SK-N-MC (cell line): ENCODE measurements around the gene ZRANB1.

Experiments used
- DNase-seq: peaks from one replicate; pipeline ENCODE4 v3.0.0-alpha.2; 2011; ENCODE audit warnings: low read depth, low spot score
- H3K27ac ChIP-seq: fragments of 200-600 bp; sonication (generic); 2 replicates; pipeline ENCODE4 v1.5.1; 2016; ENCODE audit warnings: mixed run types
- H3K36me3 ChIP-seq: fragments of 200-600 bp; sonication (generic); 2 replicates; pipeline ENCODE4 v1.6.1; 2017; ENCODE audit warnings: antibody characterized with exemption, low read length, mixed read lengths; ENCODE audit not compliant: insufficient read depth
- H3K4me3 ChIP-seq: fragments of 200-600 bp; sonication (generic); 2 replicates; pipeline ENCODE4 v1.5.1; 2016
- H3K9ac ChIP-seq: fragments of 200-600 bp; sonication (generic); 2 replicates; pipeline ENCODE4 v1.8.0; 2017; ENCODE audit warnings: mixed run types, mixed read lengths; ENCODE audit not compliant: insufficient read length
- H3K9me3 ChIP-seq: fragments of 200-600 bp; sonication (generic); 2 replicates; pipeline ENCODE4 v1.6.1; 2017; ENCODE audit warnings: low read depth, mild to moderate bottlenecking, antibody characterized with exemption, low read length, moderate library complexity, mixed read lengths
- EZH2 ChIP-seq: fragments of 200-600 bp; sonication (generic); IDR thresholded peaks from one replicate; pipeline ENCODE4 v1.6.1; 2017; ENCODE audit warnings: antibody characterized with exemption
- FOXP2 ChIP-seq: optimal IDR thresholded peaks from 2 replicates; pipeline ENCODE3; 2011; ENCODE audit warnings: mild to moderate bottlenecking, moderate library complexity; ENCODE audit not compliant: insufficient read depth; ENCODE audit errors: extremely low read length, control extremely low read depth
- POLR2AphosphoS5 ChIP-seq: IDR thresholded peaks from 2 replicates; pipeline ENCODE4 v1.6.1; 2012; ENCODE audit warnings: mild to moderate bottlenecking, low read depth, low read length, borderline replicate concordance

ZRANB1 gene

GRCh38 chr10:125002423-125003145, 60.7 kb downstream of the ZRANB1 start:
- Histone ChIP-seq H3K9me3 (no peaks in the 10 kb centered on the region), H3K9ac (no peak overlapping the region), H3K4me3 (no peak overlapping the region), H3K27ac (no peak overlapping the region), H3K36me3 (no peaks in the 10 kb centered on the region; the same call in 1 of the 2 replicates)
- no peak for TF ChIP-seq EZH2
- no peak for TF ChIP-seq POLR2AphosphoS5
- TF ChIP-seq FOXP2: no peak
- DNase-seq: no peak

- Histone ChIP-seq H3K36me3 (no peaks in the 10 kb centered on the region; the same call in 1 of the 2 replicates), H3K27ac (no peak overlapping the region)
- DNase-seq: no peak
Observed at GRCh38 chr10:125003146-125003900, 61.4 kb downstream of the ZRANB1 start.

GRCh38 chr10:125003901-125004467, 62.1 kb downstream of the ZRANB1 start:
- no peak for DNase-seq
- Histone ChIP-seq H3K9me3 (no peaks in the 10 kb centered on the region), H3K9ac (no peak overlapping the region), H3K36me3 (no peaks in the 10 kb centered on the region; the same call in 1 of the 2 replicates), H3K27ac (no peak overlapping the region), H3K4me3 (no peak overlapping the region)
- TF ChIP-seq FOXP2: no peak
- no peak for TF ChIP-seq POLR2AphosphoS5
- no peak for TF ChIP-seq EZH2

More at GRCh38 chr10:125003146-125003900, 61.4 kb downstream of the ZRANB1 start:
- H3K9ac ChIP-seq: no peak overlapping the region
- H3K4me3 ChIP-seq: no peak overlapping the region
- H3K9me3 ChIP-seq: no peaks in the 10 kb centered on the region
- no peak for TF ChIP-seq POLR2AphosphoS5
- no peak for TF ChIP-seq FOXP2
- no peak for TF ChIP-seq EZH2

GRCh38 chr10:125004571-125005311, 62.8 kb downstream of the ZRANB1 start:
- no peaks in the 10 kb centered on the region for H3K9me3 ChIP-seq
- TF ChIP-seq EZH2: no peak
- TF ChIP-seq FOXP2: no peak
- no peak for TF ChIP-seq POLR2AphosphoS5
- no peak for DNase-seq
- no peaks in the 10 kb centered on the region; the same call in 1 of the 2 replicates for H3K36me3 ChIP-seq
- H3K27ac ChIP-seq: no peak overlapping the region
- H3K4me3 ChIP-seq: no peak overlapping the region
- no peak overlapping the region for H3K9ac ChIP-seq

GRCh38 chr10:125005312-125006187, 63.6 kb downstream of the ZRANB1 start:
- no peak for TF ChIP-seq POLR2AphosphoS5
- no peak for TF ChIP-seq EZH2
- no peak for TF ChIP-seq FOXP2

GRCh38 chr10:125006188-125006680, 64.3 kb downstream of the ZRANB1 start:
- Histone ChIP-seq H3K36me3 (no peaks in the 10 kb centered on the region; the same call in 1 of the 2 replicates), H3K9me3 (no peaks in the 10 kb centered on the region), H3K9ac (no peak overlapping the region), H3K4me3 (no peak overlapping the region), H3K27ac (no peak overlapping the region)
- no peak for TF ChIP-seq FOXP2
- no peak for TF ChIP-seq EZH2
- DNase-seq: no peak

More at GRCh38 chr10:125005312-125006187, 63.6 kb downstream of the ZRANB1 start:
- Histone ChIP-seq H3K4me3 (no peak overlapping the region), H3K9ac (no peak overlapping the region), H3K27ac (no peak overlapping the region), H3K36me3 (no peaks in the 10 kb centered on the region; the same call in 1 of the 2 replicates), H3K9me3 (no peaks in the 10 kb centered on the region)
- no peak for DNase-seq

GRCh38 chr10:125006921-125007426, 65.1 kb downstream of the ZRANB1 start:
- H3K27ac ChIP-seq: no peak overlapping the region
- H3K4me3 ChIP-seq: no peak overlapping the region
- TF ChIP-seq EZH2 (no peak), POLR2AphosphoS5 (no peak), FOXP2 (no peak)
- H3K36me3 ChIP-seq: no peaks in the 10 kb centered on the region; the same call in 1 of the 2 replicates
- H3K9me3 ChIP-seq: no peaks in the 10 kb centered on the region
- no peak overlapping the region for H3K9ac ChIP-seq
- DNase-seq: no peak
